CD8-positive, alpha-beta memory T cell (primary cell): ENCODE results near the gene UST. TPM values are rescaled to one million over a fixed set of nuclear protein-coding genes. Genes with fewer than 3 reads are reported as not detected.

Source experiments
- CTCF ChIA-PET: fragments of 350-600 bp; sonication (Branson Sonifier 250); formaldehyde crosslinking; loops from one replicate; lab custom pipeline; 2021; ENCODE audit warnings: antibody characterized with exemption; lab: Charles Lee
- POLR2A ChIA-PET: fragments of 350-600 bp; sonication (Branson Sonifier 250); formaldehyde crosslinking; loops from one replicate; lab custom pipeline; 2021; ENCODE audit warnings: antibody characterized with exemption; lab: Charles Lee
- DNase-seq, 5 donors: peaks; one replicate each; pipeline versions ENCODE4 v3.0.0 to v3.0.0-alpha.2; 2020 to 2022; ENCODE audit warnings: mixed read lengths in 1 of 5
- H3K27ac ChIP-seq: one replicate; pipeline ENCODE4 v1.7.0; 2013; ENCODE audit warnings: low read depth, mild to moderate bottlenecking, low read length, moderate library complexity
- H3K27me3 ChIP-seq: 2 replicates; pipeline ENCODE4 v1.7.0; 2013; ENCODE audit warnings: low read length, mild to moderate bottlenecking; ENCODE audit not compliant: insufficient read depth, poor library complexity, severe bottlenecking
- H3K36me3 ChIP-seq: 2 replicates; pipeline ENCODE4 v1.7.0; 2013; ENCODE audit warnings: mild to moderate bottlenecking, low read length, moderate library complexity; ENCODE audit not compliant: insufficient read depth
- H3K4me1 ChIP-seq: 2 replicates; pipeline ENCODE4 v1.7.0; 2013; ENCODE audit warnings: mild to moderate bottlenecking, low read length, moderate library complexity; ENCODE audit not compliant: insufficient read depth
- H3K4me3 ChIP-seq: 2 replicates; pipeline ENCODE4 v1.7.0; 2013; ENCODE audit warnings: mild to moderate bottlenecking, low read length
- H3K9me3 ChIP-seq: 2 replicates; pipeline ENCODE4 v1.7.0; 2013; ENCODE audit warnings: mild to moderate bottlenecking, low read length
- H3K27ac Mint-ChIP-seq, 8 donors: one replicate each; pipeline ENCODE4 v1.8.0; 2020 to 2021; ENCODE audit warnings: mixed read lengths in 8 of 8, mild to moderate bottlenecking in 6 of 8, inconsistent platforms in 3 of 8, moderate library complexity in 3 of 8
- H3K27me3 Mint-ChIP-seq, 2 donors: one replicate each; pipeline ENCODE4 v1.8.0; 2020 to 2021; ENCODE audit warnings: mixed read lengths in 2 of 2, mild to moderate bottlenecking in 1 of 2, moderate library complexity in 1 of 2
- H3K36me3 Mint-ChIP-seq, 3 donors: one replicate each; pipeline ENCODE4 v1.8.0; 2020 to 2021; ENCODE audit warnings: mixed read lengths in 3 of 3, inconsistent platforms in 1 of 3, mild to moderate bottlenecking in 1 of 3
- H3K4me1 Mint-ChIP-seq, 3 donors: one replicate each; pipeline ENCODE4 v1.8.0; 2020 to 2021; ENCODE audit warnings: mixed read lengths in 3 of 3, inconsistent platforms in 1 of 3, mild to moderate bottlenecking in 1 of 3
- H3K4me3 Mint-ChIP-seq, 7 donors: one replicate each; pipeline ENCODE4 v1.8.0; 2020 to 2021; ENCODE audit warnings: mixed read lengths in 7 of 7, mild to moderate bottlenecking in 6 of 7, moderate library complexity in 4 of 7, inconsistent platforms in 2 of 7
- H3K9me3 Mint-ChIP-seq, 5 donors: one replicate each; pipeline ENCODE4 v1.8.0; 2020 to 2022; ENCODE audit warnings: mixed read lengths in 5 of 5, mild to moderate bottlenecking in 3 of 5, moderate library complexity in 2 of 5, inconsistent platforms in 1 of 5
- polyA plus RNA-seq: library from polyadenylated mRNA; unstranded; fragments of 300-500 nt; fragmentation: Illumina TruSeq; gene quantifications from one replicate; pipeline ENCODE4 v1.2.3, GENCODE V29; 2021
- total RNA-seq, 2 experiments: library from RNA; stranded (reverse); gene quantifications; one replicate each; pipeline ENCODE4 v1.2.3, GENCODE V29; 2021

The UST gene
- total and polyA plus RNA-seq, 3 experiments from 2014 or later: 2.4 to 7.8 (median 6.4) TPM

- no peaks in the 10 kb centered on the region for H3K27me3 Mint-ChIP-seq
- H3K36me3 ChIP-seq: no peaks in the 10 kb centered on the region
- CTCF ChIA-PET: interaction anchor here (1.4 to 6.4 kb wide), 4 partner anchors 18 to 405 kb away, joined by 4 to 57 read pairs (median 19); no protein-coding TSS in a partner anchor
- peaks cover 22 to 41% (median 39%) of the 10 kb centered on the region in 3 donors for H3K4me1 Mint-ChIP-seq
- H3K27ac ChIP-seq: no peak overlapping the region
- no peak overlapping the region for H3K4me3 Mint-ChIP-seq
- H3K9me3 Mint-ChIP-seq: peaks cover 0 to 4% (median 0%) of the 10 kb centered on the region in 5 donors
- H3K4me3 ChIP-seq: no peak overlapping the region
- POLR2A ChIA-PET: no interaction called here
- no peaks in the 10 kb centered on the region for H3K27me3 ChIP-seq
- H3K27ac Mint-ChIP-seq: peak overlapping the region in 3 of 8 donors; percentile 22 to 64 (median 37)
- H3K36me3 Mint-ChIP-seq: peaks cover 7 to 23% (median 17%) of the 10 kb centered on the region in 3 donors
- H3K9me3 ChIP-seq: no peaks in the 10 kb centered on the region
- no peak for DNase-seq
- H3K4me1 ChIP-seq: no peaks in the 10 kb centered on the region
These were observed 280.7 kb downstream of the UST start for GRCh38 chr6:149027484-149027883.

- H3K4me3 Mint-ChIP-seq: peak overlapping the region in 2 of 7 donors; percentile 26 to 68
- ChIA-PET POLR2A (interaction anchor here (1.0 kb wide), 1 partner anchor 403 kb away, joined by 5 read pairs; no protein-coding TSS in a partner anchor), CTCF (interaction anchor here (0.7 to 6.4 kb wide), 19 partner anchors 8 to 489 kb away, joined by 3 to 57 read pairs (median 4); no protein-coding TSS in a partner anchor)
- DNase-seq: peak; percentile 50 to 73 (median 68)
- Histone ChIP-seq H3K4me1 (no peaks in the 10 kb centered on the region), H3K4me3 (no peak overlapping the region), H3K27ac (no peak overlapping the region), H3K9me3 (no peaks in the 10 kb centered on the region), H3K27me3 (no peaks in the 10 kb centered on the region), H3K36me3 (no peaks in the 10 kb centered on the region)
- peaks cover 0 to 4% (median 0%) of the 10 kb centered on the region in 5 donors for H3K9me3 Mint-ChIP-seq
- peaks cover 27 to 55% (median 53%) of the 10 kb centered on the region in 3 donors for H3K4me1 Mint-ChIP-seq
- no peaks in the 10 kb centered on the region for H3K27me3 Mint-ChIP-seq
- H3K36me3 Mint-ChIP-seq: peaks cover 2 to 12% (median 12%) of the 10 kb centered on the region in 3 donors
- peak overlapping the region in 1 of 8 donors; percentile 88 for H3K27ac Mint-ChIP-seq
These were observed 282.1 kb downstream of the UST start for GRCh38 chr6:149028767-149029405.

- CTCF ChIA-PET: interaction anchor here (0.9 to 6.4 kb wide), 10 partner anchors 14 to 485 kb away, joined by 3 to 40 read pairs (median 6); no protein-coding TSS in a partner anchor
- Histone ChIP-seq H3K4me1 (no peaks in the 10 kb centered on the region), H3K9me3 (no peaks in the 10 kb centered on the region), H3K27me3 (no peaks in the 10 kb centered on the region), H3K27ac (no peak overlapping the region), H3K4me3 (no peak overlapping the region), H3K36me3 (no peaks in the 10 kb centered on the region)
- H3K9me3 Mint-ChIP-seq: peaks cover 0 to 1% (median 0%) of the 10 kb centered on the region in 5 donors
- H3K36me3 Mint-ChIP-seq: peaks cover 1 to 4% (median 2%) of the 10 kb centered on the region in 3 donors
- peak overlapping the region in 7 of 8 donors; percentile 29 to 89 (median 77) for H3K27ac Mint-ChIP-seq
- POLR2A ChIA-PET: interaction anchor here (2.4 kb wide), 1 partner anchor 35 kb away, joined by 7 read pairs; no protein-coding TSS in a partner anchor
- peaks cover 27 to 60% (median 57%) of the 10 kb centered on the region in 3 donors for H3K4me1 Mint-ChIP-seq
- peaks cover 0 to 1% of the 10 kb centered on the region in 2 donors for H3K27me3 Mint-ChIP-seq
- no peak for DNase-seq
- peak overlapping the region in 6 of 7 donors; percentile 14 to 81 (median 54) for H3K4me3 Mint-ChIP-seq
These were observed 284.5 kb downstream of the UST start for GRCh38 chr6:149031201-149031858.

GRCh38 chr6:149031859-149032598 lies 285.2 kb downstream of the UST start:
- peak in 1 of 5 donors; percentile 56 for DNase-seq
- H3K4me1 ChIP-seq: no peaks in the 10 kb centered on the region
- no peaks in the 10 kb centered on the region for H3K9me3 ChIP-seq
- H3K27ac Mint-ChIP-seq: peak overlapping the region in 7 of 8 donors; percentile 3 to 89 (median 78)
- CTCF ChIA-PET: interaction anchor here (0.6 to 6.4 kb wide), 11 partner anchors 14 to 499 kb away, joined by 3 to 40 read pairs (median 5); no protein-coding TSS in a partner anchor
- peak overlapping the region in 6 of 7 donors; percentile 14 to 81 (median 63) for H3K4me3 Mint-ChIP-seq
- POLR2A ChIA-PET: interaction anchor here (1.9 to 2.4 kb wide), 2 partner anchors 16 to 34 kb away, joined by 4 to 7 read pairs; no protein-coding TSS in a partner anchor
- H3K27me3 ChIP-seq: no peaks in the 10 kb centered on the region
- H3K27me3 Mint-ChIP-seq: peaks cover 0 to 1% of the 10 kb centered on the region in 2 donors
- no peaks in the 10 kb centered on the region for H3K36me3 ChIP-seq
- no peak overlapping the region for H3K27ac ChIP-seq
- H3K9me3 Mint-ChIP-seq: no peaks in the 10 kb centered on the region
- peaks cover 27 to 60% (median 57%) of the 10 kb centered on the region in 3 donors for H3K4me1 Mint-ChIP-seq
- H3K36me3 Mint-ChIP-seq: peaks cover 0 to 3% (median 2%) of the 10 kb centered on the region in 3 donors
- H3K4me3 ChIP-seq: no peak overlapping the region

GRCh38 chr6:149032599-149033405 lies 286.0 kb downstream of the UST start:
- no peak overlapping the region for H3K27ac ChIP-seq
- Mint-ChIP-seq H3K4me3 (peak overlapping the region in 5 of 7 donors; percentile 14 to 81 (median 65)), H3K36me3 (peaks cover 0 to 3% (median 2%) of the 10 kb centered on the region in 3 donors), H3K27me3 (peaks cover 0 to 1% of the 10 kb centered on the region in 2 donors), H3K27ac (peak overlapping the region in 5 of 8 donors; percentile 3 to 89 (median 80)), H3K9me3 (no peaks in the 10 kb centered on the region), H3K4me1 (peaks cover 27 to 60% (median 57%) of the 10 kb centered on the region in 3 donors)
- ChIA-PET POLR2A (interaction anchor here (1.0 to 2.4 kb wide), 3 partner anchors 15 to 33 kb away, joined by 4 to 7 read pairs (median 5); no protein-coding TSS in a partner anchor), CTCF (interaction anchor here (0.6 to 6.4 kb wide), 7 partner anchors 13 to 498 kb away, joined by 3 to 40 read pairs (median 14); no protein-coding TSS in a partner anchor)
- H3K9me3 ChIP-seq: no peaks in the 10 kb centered on the region
- peak in 1 of 5 donors; percentile 53 for DNase-seq
- no peaks in the 10 kb centered on the region for H3K36me3 ChIP-seq
- no peaks in the 10 kb centered on the region for H3K27me3 ChIP-seq
- H3K4me3 ChIP-seq: no peak overlapping the region
- H3K4me1 ChIP-seq: no peaks in the 10 kb centered on the region

GRCh38 chr6:149033454-149033853 lies 286.6 kb downstream of the UST start:
- ChIA-PET CTCF (interaction anchor here (2.5 to 6.4 kb wide), 4 partner anchors 12 to 483 kb away, joined by 14 to 40 read pairs (median 24); no protein-coding TSS in a partner anchor), POLR2A (interaction anchor here (1.0 to 1.9 kb wide), 2 partner anchors 14 to 30 kb away, joined by 4 to 5 read pairs; no protein-coding TSS in a partner anchor)

More at GRCh38 chr6:149033454-149033853, 286.6 kb downstream of the UST start:
- H3K36me3 ChIP-seq: no peaks in the 10 kb centered on the region
- Mint-ChIP-seq H3K9me3 (no peaks in the 10 kb centered on the region), H3K27me3 (peaks cover 0 to 1% of the 10 kb centered on the region in 2 donors), H3K36me3 (peaks cover 0 to 4% (median 3%) of the 10 kb centered on the region in 3 donors), H3K4me3 (peak overlapping the region in 2 of 7 donors; percentile 10 to 32), H3K4me1 (peaks cover 26 to 62% (median 60%) of the 10 kb centered on the region in 3 donors), H3K27ac (no peak overlapping the region)
- no peaks in the 10 kb centered on the region for H3K9me3 ChIP-seq
- no peaks in the 10 kb centered on the region for H3K4me1 ChIP-seq
- no peaks in the 10 kb centered on the region for H3K27me3 ChIP-seq
- no peak for DNase-seq
- H3K4me3 ChIP-seq: no peak overlapping the region
- no peak overlapping the region for H3K27ac ChIP-seq
